Skeletal muscle tissue (tissue), 4 donors: Measurements from ENCODE around the gene RRAGA. TPM values are rescaled to one million over a fixed set of nuclear protein-coding genes. Genes with fewer than 3 reads are reported as not detected.
"Not testable (repeated sequence)": the region's sequence is repeated elsewhere in the genome, so short reads cannot be mapped to it uniquely, and the experiment has no call there.

Experiments used
- H3K27ac ChIP-seq: one replicate; pipeline ENCODE4 v1.7.0; 2013; ENCODE audit warnings: mild to moderate bottlenecking, low read depth, low read length, inconsistent platforms
- H3K27me3 ChIP-seq, 3 donors: one replicate each; pipeline ENCODE4 v1.7.0; 2013; ENCODE audit warnings: low read length in 3 of 3; ENCODE audit not compliant: control insufficient read depth in 3 of 3, insufficient read depth in 3 of 3
- H3K36me3 ChIP-seq, 3 donors: one replicate each; pipeline ENCODE4 v1.7.0; 2013; ENCODE audit warnings: low read length in 3 of 3; ENCODE audit not compliant: control insufficient read depth in 3 of 3, insufficient read depth in 3 of 3
- H3K4me1 ChIP-seq, 3 donors: one replicate each; pipeline ENCODE4 v1.7.0; 2013; ENCODE audit warnings: low read length in 3 of 3, mild to moderate bottlenecking in 3 of 3; ENCODE audit not compliant: control insufficient read depth in 3 of 3, insufficient read depth in 3 of 3
- H3K4me3 ChIP-seq, 3 donors: one replicate each; pipeline ENCODE4 v1.7.0; 2013; ENCODE audit warnings: low read length in 3 of 3
- H3K9ac ChIP-seq, 3 donors: one replicate each; pipeline ENCODE4 v1.7.0; 2013; ENCODE audit warnings: low read length in 3 of 3, mild to moderate bottlenecking in 3 of 3, moderate library complexity in 2 of 3, low read depth in 1 of 3
- H3K9me3 ChIP-seq, 3 donors: one replicate each; pipeline ENCODE4 v1.7.0; 2013; ENCODE audit warnings: low read length in 3 of 3; ENCODE audit not compliant: control insufficient read depth in 3 of 3
- total RNA-seq: library from RNA; depleted of rRNA; stranded (reverse); fragments of >200 nt; gene quantifications from one replicate; pipeline ENCODE4 v1.2.3, GENCODE V29; 2014
- donor health status: Osteomylitis.

Gene RRAGA
- 56.4 TPM for total RNA-seq

- peaks cover 21 to 31% (median 23%) of the 10 kb centered on the region in 3 donors for H3K4me1 ChIP-seq
- H3K9ac ChIP-seq: peak within 1 kb of the TSS; percentile 93 to 96 (median 94)
- peaks cover 0 to 7% (median 3%) of the 10 kb centered on the region in 3 donors for H3K36me3 ChIP-seq
- peak within 1 kb of the TSS; percentile 94 for H3K27ac ChIP-seq
- no peaks in the 10 kb centered on the region for H3K9me3 ChIP-seq
- H3K4me3 ChIP-seq: peak within 1 kb of the TSS; percentile 86 to 97 (median 96)
- no peaks in the 10 kb centered on the region for H3K27me3 ChIP-seq
Observed at GRCh38 chr9:19048966-19049916, at the start of gene RRAGA. RRAGA (plus strand) TSS chr9:19049427; CDS start chr9:19049660, 233 bp downstream.

DNA sequence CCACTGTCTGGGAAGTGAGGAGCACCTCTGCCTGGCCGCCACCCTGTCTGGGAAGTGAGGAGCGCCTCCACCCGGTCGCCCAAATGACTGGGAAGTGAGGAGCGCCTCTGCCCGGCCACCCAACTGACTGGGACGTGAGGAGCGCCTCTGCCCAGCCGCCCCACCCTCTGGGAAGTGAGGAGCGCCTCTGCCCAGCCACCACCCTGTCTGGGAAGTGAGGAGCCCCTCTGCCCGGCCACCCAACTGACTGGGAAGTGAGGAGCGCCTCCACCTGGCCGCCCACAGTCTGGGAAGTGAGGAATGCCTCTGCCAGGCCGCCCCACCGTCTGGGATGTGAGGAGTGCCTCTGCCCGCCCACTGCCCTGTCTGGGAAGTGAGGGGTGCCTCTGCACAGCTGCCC, 49.1 kb upstream of the RRAGA start:
- Histone ChIP-seq H3K9me3 (no peaks in the 10 kb centered on the region), H3K27ac (no peak overlapping the region)

DNA sequence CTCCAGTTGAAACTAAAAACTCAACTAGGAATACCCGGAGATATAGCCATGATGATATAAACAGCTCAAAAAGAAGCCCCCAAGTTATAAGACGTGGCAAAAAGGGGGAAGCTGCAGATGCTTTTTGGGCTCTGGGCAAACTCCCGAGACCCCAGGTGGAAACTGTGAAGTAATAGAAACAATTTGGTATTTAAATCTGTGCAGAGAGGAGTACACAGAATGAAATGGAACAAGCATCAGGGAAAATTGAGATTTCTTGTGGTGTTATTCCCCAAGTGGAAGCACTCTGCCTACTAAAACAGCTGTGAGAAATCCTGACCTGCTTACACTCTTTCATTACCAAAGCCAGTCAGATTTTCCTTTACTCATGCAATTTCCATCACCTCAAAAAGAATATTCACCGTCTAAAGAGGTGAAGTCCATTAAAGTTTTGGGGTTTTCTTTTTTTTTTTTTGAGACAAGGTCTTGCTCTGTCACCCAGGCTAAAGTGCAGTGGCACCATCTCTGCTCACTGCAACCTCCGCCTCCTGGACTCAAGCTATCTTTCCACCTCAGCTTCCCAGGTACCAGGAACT, 39.7 kb upstream of the RRAGA start:
- Histone ChIP-seq H3K27me3 (no peaks in the 10 kb centered on the region), H3K36me3 (no peaks in the 10 kb centered on the region), H3K4me3 (no peak overlapping the region), H3K9me3 (no peaks in the 10 kb centered on the region), H3K9ac (no peak overlapping the region), H3K27ac (no peak overlapping the region), H3K4me1 (no peaks in the 10 kb centered on the region)

More for the DNA sequence above, 49.1 kb upstream of the RRAGA start:
- no peaks in the 10 kb centered on the region for H3K4me1 ChIP-seq
- no peak overlapping the region for H3K9ac ChIP-seq
- H3K27me3 ChIP-seq: no peaks in the 10 kb centered on the region
- no peaks in the 10 kb centered on the region for H3K36me3 ChIP-seq
- H3K4me3 ChIP-seq: no peak overlapping the region

DNA sequence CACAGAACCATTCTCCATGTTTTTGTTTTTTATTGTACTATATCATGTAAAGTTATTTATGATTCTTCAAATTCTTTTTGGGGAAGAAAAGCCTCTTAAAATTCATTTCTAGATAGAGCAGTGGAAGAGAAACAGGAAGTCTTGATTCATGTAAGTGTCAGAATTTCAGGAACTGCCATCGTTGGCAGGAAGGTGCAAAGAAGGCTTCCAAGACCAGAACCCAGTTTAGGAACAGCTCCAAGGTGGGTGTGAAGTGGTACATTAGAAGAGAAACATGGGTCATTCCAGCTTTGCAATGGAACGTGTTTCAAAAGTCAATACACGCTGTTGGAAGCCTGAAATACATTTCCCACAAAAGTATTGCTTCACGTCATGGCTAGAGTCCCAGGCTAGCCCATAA, 31.0 kb upstream of the RRAGA start:
- Histone ChIP-seq H3K9ac (no peak overlapping the region), H3K4me1 (no peaks in the 10 kb centered on the region), H3K27me3 (no peaks in the 10 kb centered on the region), H3K36me3 (no peaks in the 10 kb centered on the region), H3K9me3 (peaks cover 0 to 3% (median 0%) of the 10 kb centered on the region in 3 donors), H3K4me3 (no peak overlapping the region), H3K27ac (no peak overlapping the region)

- Histone ChIP-seq H3K9ac (no peak overlapping the region), H3K27ac (no peak overlapping the region), H3K4me1 (no peaks in the 10 kb centered on the region), H3K27me3 (no peaks in the 10 kb centered on the region), H3K4me3 (no peak overlapping the region), H3K36me3 (no peaks in the 10 kb centered on the region), H3K9me3 (peaks cover 0 to 3% (median 0%) of the 10 kb centered on the region in 3 donors)
Observed at GRCh38 chr9:19020886-19021455, 28.3 kb upstream of the RRAGA start.

GRCh38 chr9:19021649-19022048, 27.6 kb upstream of the RRAGA start:
- not testable (repeated sequence) for H3K9me3 ChIP-seq, H3K4me1 ChIP-seq, H3K36me3 ChIP-seq, H3K27me3 ChIP-seq, H3K9ac ChIP-seq, H3K4me3 ChIP-seq, H3K27ac ChIP-seq

DNA sequence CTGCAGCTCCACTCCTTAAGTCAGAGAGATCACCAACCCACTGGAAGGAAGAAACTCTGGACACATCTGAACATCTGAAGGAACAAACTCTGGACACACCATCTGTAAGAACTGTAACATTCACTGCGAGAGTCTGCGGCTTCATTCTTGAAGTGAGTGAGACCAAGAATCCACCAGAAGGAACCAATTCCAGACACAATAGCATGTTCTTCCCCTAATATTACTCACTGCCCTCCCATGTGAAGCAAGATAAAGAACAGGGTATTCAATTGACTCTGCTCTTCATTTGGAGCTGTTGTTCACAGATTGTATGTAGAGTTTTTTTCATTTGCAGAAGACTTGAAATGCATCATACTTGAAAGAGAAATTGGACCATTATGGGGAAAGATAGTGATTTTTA, 27.0 kb upstream of the RRAGA start:
- Histone ChIP-seq H3K9ac (no peak overlapping the region), H3K36me3 (no peaks in the 10 kb centered on the region), H3K9me3 (peaks cover 0 to 3% (median 0%) of the 10 kb centered on the region in 3 donors), H3K4me1 (no peaks in the 10 kb centered on the region), H3K27me3 (no peaks in the 10 kb centered on the region), H3K4me3 (no peak overlapping the region), H3K27ac (no peak overlapping the region)

- no peak overlapping the region for H3K4me3 ChIP-seq
- no peaks in the 10 kb centered on the region for H3K4me1 ChIP-seq
- H3K27ac ChIP-seq: no peak overlapping the region
- no peaks in the 10 kb centered on the region for H3K27me3 ChIP-seq
- H3K9ac ChIP-seq: no peak overlapping the region
- no peaks in the 10 kb centered on the region for H3K36me3 ChIP-seq
- H3K9me3 ChIP-seq: peaks cover 0 to 3% (median 0%) of the 10 kb centered on the region in 3 donors
Observed at GRCh38 chr9:19023078-19023477, 26.1 kb upstream of the RRAGA start.

- Histone ChIP-seq H3K9me3 (peaks cover 0 to 3% (median 0%) of the 10 kb centered on the region in 3 donors), H3K9ac (no peak overlapping the region), H3K36me3 (no peaks in the 10 kb centered on the region), H3K4me1 (no peaks in the 10 kb centered on the region), H3K4me3 (no peak overlapping the region), H3K27me3 (no peaks in the 10 kb centered on the region), H3K27ac (no peak overlapping the region)
Observed at GRCh38 chr9:19026375-19026774, 22.9 kb upstream of the RRAGA start.

DNA sequence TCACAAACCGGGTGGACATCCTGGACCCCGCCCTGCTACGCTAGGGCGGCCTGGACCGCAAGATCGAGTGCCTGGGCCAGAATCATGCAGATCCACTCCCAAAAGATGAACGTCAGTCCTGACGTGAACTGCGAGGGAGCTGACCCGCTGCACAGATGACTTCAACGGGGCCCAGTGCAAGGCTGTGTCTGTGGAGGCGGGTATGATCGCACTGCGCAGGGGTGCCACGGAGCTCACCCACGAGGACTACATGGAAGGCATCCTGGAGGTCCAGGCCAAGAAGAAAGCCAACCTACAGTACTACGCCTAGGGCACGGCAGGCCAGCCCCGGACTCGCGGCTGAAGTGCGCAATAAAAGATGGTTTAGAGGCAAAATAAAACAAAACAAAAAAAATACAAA, 21.4 kb upstream of the RRAGA start:
- no peak overlapping the region for H3K9ac ChIP-seq
- no peaks in the 10 kb centered on the region for H3K36me3 ChIP-seq
- H3K9me3 ChIP-seq: no peaks in the 10 kb centered on the region
- no peak overlapping the region for H3K27ac ChIP-seq
- no peaks in the 10 kb centered on the region for H3K4me1 ChIP-seq
- peaks cover 0 to 4% (median 0%) of the 10 kb centered on the region in 3 donors for H3K27me3 ChIP-seq
- no peak overlapping the region for H3K4me3 ChIP-seq
